ENCODE results near the gene TMEM150B. TPM values are rescaled to one million over a fixed set of nuclear protein-coding genes. Genes with fewer than 3 reads are reported as not detected.
"Not testable (repeated sequence)": the region's sequence is repeated elsewhere in the genome, so short reads cannot be mapped to it uniquely, and the experiment has no call there.

The TMEM150B gene
- total and polyA plus RNA-seq, 9 of the 15 experiments (the other 6 are each of a cell fraction or from before 2014, with no cell fraction given), result 0.47 to 1.3 (median 0.74) TPM; not detected in 2

DNA sequence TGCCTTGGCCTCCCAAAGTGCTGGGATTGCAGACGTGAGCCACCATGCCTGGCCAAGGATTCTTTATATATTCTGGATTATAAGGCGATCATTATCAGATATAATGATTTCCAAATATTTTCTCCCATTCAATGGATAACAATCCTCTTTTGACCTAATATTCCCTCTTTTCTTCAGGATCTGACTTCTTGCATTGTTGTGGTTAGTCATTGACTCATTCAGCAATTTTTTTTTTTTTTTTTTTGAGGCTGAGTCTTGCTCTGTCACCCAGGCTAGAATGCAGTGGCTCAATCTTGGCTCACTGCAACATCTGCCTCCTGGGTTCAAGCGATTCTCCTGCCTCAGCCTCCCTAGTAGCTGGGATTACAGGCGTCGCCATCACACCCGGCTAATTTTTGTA lies 4.7 kb upstream of the TMEM150B start:
- H3K9me3 ChIP-seq (replicated peaks; ENCODE audit: control insufficient read depth, insufficient read depth, low read depth, low read length); H3K9ac ChIP-seq (ENCODE audit: insufficient read depth in 1 of 2, low read depth in 2 of 2, low read length in 2 of 2); ATAC-seq; BruUV-seq (replicated peaks); DNase-seq (ENCODE audit: extremely low read depth in 1 of 4, low spot score in 3 of 4); H4K20me1 ChIP-seq (replicated peaks; ENCODE audit: control insufficient read depth, insufficient read depth, low read length); H3K79me2 ChIP-seq (ENCODE audit: control insufficient read depth, insufficient read depth, low read length); in situ Hi-C loops (cut with MboI); H3K4me3 ChIP-seq; intact Hi-C loops (cut with micrococcal nuclease); POLR2A ChIA-PET; CTCF ChIA-PET (ENCODE audit: low intra/inter-chr PET ratio); H3K27ac ChIP-seq (ENCODE audit: extremely low read depth, low read depth, low read length); H3K36me3 ChIP-seq (ENCODE audit: control insufficient read depth, insufficient read depth, low read length); H2AFZ ChIP-seq (ENCODE audit: low read depth, low read length); FAIRE-seq; H3K9me1 ChIP-seq (ENCODE audit: control insufficient read depth, insufficient read depth, low read length); H3K27me3 ChIP-seq (ENCODE audit: control insufficient read depth in 2 of 2, insufficient read depth in 2 of 2, low read length in 2 of 2); H3K4me2 ChIP-seq (ENCODE audit: insufficient read depth, low read length): not testable (repeated sequence)
- peaks cover 10 to 20% of the 10 kb centered on the region in 2 experiments; a peak in 4 of 5 replicates for H3K4me1 ChIP-seq (replicated peaks in 1 of 2; ENCODE audit: control insufficient read depth in 2 of 2, insufficient read depth in 2 of 2, low read length in 2 of 2)
- 75% methylated on average over 6 of the region's 6 CpGs for WGBS (ENCODE audit: insufficient coverage, low coverage, missing lambda C conversion rate)
- TF ChIP-seq ZNF384 (IDR thresholded peaks at IDR 0.05; ENCODE audit: low read depth, low read length), result 0 out of 2 replicates have a peak, but pooled peaks have one; percentile 39

DNA sequence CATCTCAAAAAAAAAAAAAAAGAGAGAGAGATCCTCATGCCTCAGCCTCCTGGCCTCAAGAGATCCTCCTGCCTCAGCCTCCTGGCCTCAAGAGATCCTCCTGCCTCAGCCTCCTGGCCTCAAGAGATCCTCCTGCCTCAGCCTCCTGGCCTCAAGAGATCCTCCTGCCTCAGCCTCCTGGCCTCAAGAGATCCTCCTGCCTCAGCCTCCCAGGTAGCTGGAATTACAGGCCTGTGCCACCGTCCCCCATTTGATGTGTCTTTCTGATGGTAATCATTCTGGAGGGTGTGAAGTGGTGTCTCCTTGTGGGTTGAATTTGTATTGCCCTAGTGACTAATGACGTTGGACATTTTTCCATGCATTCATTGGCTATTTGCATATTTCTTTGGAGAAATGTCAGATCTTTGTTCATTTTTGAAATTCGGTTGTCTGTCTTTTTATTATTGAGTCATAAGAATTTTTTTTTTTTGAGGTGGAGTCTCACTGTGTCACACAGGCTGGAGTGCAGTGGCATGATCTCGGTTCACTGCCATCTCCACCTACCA lies 3.7 kb upstream of the TMEM150B start:
- intact Hi-C loops (cut with micrococcal nuclease); DNase-seq (ENCODE audit: extremely low read depth in 1 of 4, low spot score in 3 of 4); H3K9ac ChIP-seq (ENCODE audit: insufficient read depth in 1 of 2, low read depth in 2 of 2, low read length in 2 of 2); H2AFZ ChIP-seq (ENCODE audit: low read depth, low read length); H3K36me3 ChIP-seq (ENCODE audit: control insufficient read depth, insufficient read depth, low read length); H3K79me2 ChIP-seq (ENCODE audit: control insufficient read depth, insufficient read depth, low read length); H3K4me3 ChIP-seq; H3K27ac ChIP-seq (ENCODE audit: extremely low read depth, low read depth, low read length); H4K20me1 ChIP-seq (replicated peaks; ENCODE audit: control insufficient read depth, insufficient read depth, low read length); H3K9me3 ChIP-seq (replicated peaks; ENCODE audit: control insufficient read depth, insufficient read depth, low read depth, low read length); H3K4me2 ChIP-seq (ENCODE audit: insufficient read depth, low read length); CTCF ChIA-PET (ENCODE audit: low intra/inter-chr PET ratio); H3K27me3 ChIP-seq (ENCODE audit: control insufficient read depth in 2 of 2, insufficient read depth in 2 of 2, low read length in 2 of 2); POLR2A ChIA-PET; FAIRE-seq; BruUV-seq (replicated peaks); H3K9me1 ChIP-seq (ENCODE audit: control insufficient read depth, insufficient read depth, low read length); in situ Hi-C loops (cut with MboI); TF ChIP-seq CREB1, ATF1 (CRISPR knock-in tag; IDR thresholded peaks at IDR 0.05): not testable (repeated sequence)
- WGBS (ENCODE audit: insufficient coverage, low coverage, missing lambda C conversion rate), result 27% methylated on average over 4 of the region's 4 CpGs
- TF ChIP-seq CREB1 (IDR thresholded peaks at IDR 0.05), result 0 out of 2 replicates have a peak, but pooled peaks have one; percentile 33
- TF ChIP-seq RBM25 (IDR thresholded peaks at IDR 0.05; ENCODE audit: low read depth, low read length, severe bottlenecking), result peak; percentile 77
- TF ChIP-seq KDM1A (IDR thresholded peaks at IDR 0.05), result peak in 1 of 2 experiments; percentile 39; a peak in 1 of 4 replicates
- TF ChIP-seq CREM (IDR thresholded peaks at IDR 0.05; ENCODE audit: low read depth), result peak; percentile 83
- peak; percentile 97 for TF ChIP-seq RFX5 (IDR thresholded peaks at IDR 0.05; ENCODE audit: low read depth, low read length)
- TF ChIP-seq ATF1 (tag; IDR thresholded peaks at IDR 0.05), result peak; percentile 62
- peak; percentile 53; the same call in 2 of the 3 replicates for ATAC-seq
- peaks cover 11 to 22% of the 10 kb centered on the region in 2 experiments; a peak in 4 of 5 replicates for H3K4me1 ChIP-seq (replicated peaks in 1 of 2; ENCODE audit: control insufficient read depth in 2 of 2, insufficient read depth in 2 of 2, low read length in 2 of 2)

Data from K562 (cell line).